ENCODE measurements around the gene CCDC197.

The CCDC197 gene

DNA sequence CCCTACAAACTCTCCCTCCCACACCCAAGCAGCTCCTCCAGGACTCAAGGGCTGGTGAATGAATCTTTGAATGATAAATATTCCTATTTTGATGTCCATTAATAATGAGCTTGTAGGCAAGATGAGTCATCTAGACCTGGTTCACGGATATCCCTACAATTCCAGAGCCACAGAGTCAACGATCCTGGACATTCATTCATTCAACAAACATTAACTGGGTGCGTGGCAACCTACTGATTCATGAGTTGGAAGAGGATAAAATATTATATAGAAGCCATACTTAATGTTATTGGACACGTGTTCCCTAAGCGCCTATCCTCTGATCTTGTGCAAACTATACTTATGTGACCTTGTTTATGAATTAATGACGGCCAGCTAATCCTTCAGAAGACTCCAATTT, 28.6 kb downstream of the CCDC197 start:
- no peak for DNase-seq (ENCODE audit: low read depth, low spot score)

DNA sequence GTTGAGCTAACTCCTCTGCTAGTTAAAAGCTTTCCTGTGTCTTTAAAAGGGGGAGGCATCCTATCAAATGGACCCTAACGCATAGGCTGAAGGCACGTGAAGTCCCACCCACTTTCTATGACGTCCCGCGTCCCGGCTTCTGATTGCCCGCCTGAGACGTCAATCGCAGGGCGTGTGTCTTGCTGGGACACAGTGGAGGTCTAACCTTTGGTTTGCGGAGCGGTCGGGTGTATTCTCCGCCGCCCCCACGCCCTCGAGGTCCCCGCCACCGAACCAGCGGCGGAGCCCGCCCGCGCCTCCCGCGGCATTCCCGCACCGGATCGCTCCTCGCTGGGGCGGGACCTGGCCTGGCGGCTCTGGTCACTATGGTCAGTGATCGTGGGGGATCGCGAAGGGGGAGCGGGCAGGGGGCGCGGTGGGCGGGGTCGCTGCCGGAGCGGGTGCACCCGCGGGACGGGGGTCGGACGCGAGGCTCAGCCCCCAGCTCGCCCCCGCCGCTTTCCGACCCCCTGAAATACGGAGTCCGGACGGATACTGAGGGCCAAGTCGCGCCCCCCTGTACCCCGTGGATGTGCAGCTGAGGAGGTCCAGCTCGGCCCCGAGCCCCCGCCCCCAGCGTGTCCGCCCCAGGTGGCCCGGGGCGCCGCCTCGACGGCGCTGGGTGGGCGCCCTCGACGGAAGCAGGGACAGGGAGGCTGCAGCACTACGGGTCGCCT, 29.2 kb downstream of the CCDC197 start, which contains the start of gene OTUB2:
OTUB2 (plus strand) TSS at position 168 of the 716 bp plus-strand sequence; CDS start at position 366, 198 bp downstream.
- peak; percentile 98 for DNase-seq (ENCODE audit: low read depth, low spot score)

DNA sequence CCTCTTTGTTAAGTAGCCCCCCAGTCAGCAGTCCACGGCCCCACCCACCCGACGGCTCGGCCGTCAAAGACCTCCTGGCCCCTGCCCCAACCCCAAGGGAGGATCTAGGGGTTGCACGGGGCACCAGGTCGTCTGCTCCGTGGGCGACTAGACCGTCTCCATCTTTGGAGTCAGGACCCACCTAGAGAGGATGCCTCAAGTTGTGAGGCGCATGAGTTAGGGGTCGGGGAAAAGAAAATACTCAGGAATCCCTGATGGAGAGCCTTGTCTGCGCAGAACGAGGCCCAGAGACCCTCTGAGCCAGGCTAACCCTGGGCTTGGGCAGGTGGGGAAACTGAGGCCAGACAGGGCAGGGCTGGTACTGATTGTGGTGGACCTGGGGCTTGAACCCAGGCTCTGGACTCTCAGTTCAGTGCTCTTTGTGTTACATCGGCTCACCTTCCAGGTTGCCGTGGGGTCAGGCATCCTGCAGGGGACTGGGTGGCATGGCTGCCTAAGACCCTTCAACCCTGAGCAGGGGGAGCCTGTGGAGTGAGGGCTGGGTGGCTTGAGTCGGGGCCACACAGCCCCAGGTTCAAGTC, 29.9 kb downstream of the CCDC197 start:
- DNase-seq (ENCODE audit: low read depth, low spot score), result no peak

- DNase-seq (ENCODE audit: low read depth, low spot score), result no peak
Measured at GRCh38 chr14:94027566-94028449, 30.7 kb downstream of the CCDC197 start.

DNA sequence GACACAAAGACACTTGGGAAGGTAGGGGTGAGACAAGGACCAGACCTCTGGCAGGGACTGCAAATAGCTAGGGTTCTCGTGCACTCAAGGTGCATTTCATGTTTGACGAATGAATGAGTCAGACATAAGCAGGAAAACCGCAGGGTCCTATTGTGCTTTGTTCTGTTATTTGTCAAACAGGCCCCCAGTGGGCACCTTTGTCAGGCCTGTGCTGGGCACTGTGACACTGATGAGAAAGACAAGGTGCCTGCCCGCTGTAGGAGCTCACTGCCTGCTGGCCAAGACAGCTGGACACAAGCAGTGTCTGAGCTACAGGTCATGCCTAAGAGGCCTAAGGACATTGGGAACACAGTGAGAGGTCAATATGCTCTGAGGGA, 31.3 kb downstream of the CCDC197 start:
- no peak for DNase-seq (ENCODE audit: low read depth, low spot score)

DNA sequence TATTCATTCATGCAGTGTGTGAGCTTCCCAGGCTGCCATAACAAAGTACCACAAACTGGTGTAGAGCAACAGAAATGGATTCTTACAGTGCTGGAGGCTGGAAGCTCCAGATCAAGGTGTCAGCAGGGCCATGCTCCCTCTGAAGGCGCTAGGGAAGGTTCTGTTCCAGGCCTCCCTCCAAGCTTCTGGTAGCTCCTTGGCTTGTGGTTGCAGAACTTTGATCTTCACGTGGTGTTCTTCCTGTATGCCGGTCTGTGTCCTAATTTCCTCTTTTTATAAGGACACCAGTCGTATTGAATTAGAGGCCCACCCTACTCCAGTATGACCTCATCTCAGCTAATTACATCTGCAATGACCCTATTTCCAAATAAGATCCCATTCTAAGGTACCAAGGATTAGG, 32.2 kb downstream of the CCDC197 start:
- DNase-seq (ENCODE audit: low read depth, low spot score), result no peak

DNA sequence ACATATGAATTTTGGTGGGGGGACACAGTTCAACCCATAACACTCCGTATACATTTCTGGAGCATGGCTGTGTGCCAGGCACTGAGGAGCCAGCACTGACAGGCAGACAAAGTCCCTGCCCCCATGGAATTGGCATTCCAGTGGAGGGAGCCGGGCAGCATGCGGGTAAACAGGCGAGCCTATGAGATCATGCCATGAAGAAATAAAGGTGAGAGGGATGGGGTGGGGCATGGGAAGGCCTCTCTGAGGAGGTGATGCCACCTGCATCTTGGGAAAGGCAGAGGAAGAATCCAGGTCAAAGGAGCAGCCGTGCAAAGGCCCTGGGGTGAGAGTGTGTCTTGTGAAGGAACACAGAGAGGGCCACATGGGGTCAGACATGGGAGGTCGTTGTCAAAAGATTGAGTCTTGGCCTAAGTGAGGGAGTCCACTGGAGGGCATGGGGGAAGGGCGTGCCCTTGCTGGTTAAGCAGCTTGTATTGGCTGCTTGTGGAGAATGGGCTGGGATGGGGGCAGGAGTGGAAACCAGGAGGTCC, 32.6 kb downstream of the CCDC197 start:
- no peak for DNase-seq (ENCODE audit: low read depth, low spot score)

DNA sequence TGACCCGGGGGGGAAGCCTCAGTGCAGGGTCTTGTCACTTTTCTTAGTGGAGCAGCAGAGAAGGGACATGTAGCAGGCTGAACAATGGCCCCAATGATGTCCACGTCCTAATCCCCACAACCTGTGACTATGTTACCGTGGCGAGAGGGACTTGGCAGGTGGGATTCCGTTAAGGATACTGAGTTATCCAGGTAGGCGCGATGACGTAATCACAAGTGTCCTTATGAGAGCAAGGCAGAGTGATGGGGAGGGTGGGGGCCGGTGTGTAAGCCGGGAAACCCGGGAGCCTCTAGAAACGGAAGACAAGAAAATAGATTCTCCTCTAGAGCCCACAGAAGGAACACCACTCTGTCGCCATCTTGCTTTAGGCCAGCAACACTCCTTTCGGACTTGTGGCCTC, 33.5 kb downstream of the CCDC197 start:
- DNase-seq (ENCODE audit: low read depth, low spot score), result no peak

GRCh38 chr14:94031161-94031882, 34.2 kb downstream of the CCDC197 start:
- no peak for DNase-seq (ENCODE audit: low read depth, low spot score)

DNA sequence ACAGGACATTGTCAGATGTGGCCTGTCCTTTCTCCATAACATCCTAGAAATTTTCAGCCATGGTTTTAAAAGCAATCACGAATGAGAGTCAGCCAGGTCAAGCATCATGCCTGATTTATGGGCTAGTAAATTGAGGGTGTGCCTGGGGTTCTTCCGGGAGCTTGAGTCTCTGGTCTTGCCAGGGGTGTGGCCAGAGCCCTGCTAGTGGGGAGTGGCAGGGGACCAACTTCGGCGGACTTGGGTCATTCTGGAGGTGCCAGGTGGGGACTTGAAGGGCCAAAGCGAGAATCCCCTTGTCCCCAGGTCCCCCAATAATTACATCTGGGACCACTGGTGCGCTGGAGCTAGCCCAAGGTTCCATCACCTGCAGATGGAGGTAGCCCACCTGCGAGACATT, 34.8 kb downstream of the CCDC197 start:
- no peak for DNase-seq (ENCODE audit: low read depth, low spot score)

DNA sequence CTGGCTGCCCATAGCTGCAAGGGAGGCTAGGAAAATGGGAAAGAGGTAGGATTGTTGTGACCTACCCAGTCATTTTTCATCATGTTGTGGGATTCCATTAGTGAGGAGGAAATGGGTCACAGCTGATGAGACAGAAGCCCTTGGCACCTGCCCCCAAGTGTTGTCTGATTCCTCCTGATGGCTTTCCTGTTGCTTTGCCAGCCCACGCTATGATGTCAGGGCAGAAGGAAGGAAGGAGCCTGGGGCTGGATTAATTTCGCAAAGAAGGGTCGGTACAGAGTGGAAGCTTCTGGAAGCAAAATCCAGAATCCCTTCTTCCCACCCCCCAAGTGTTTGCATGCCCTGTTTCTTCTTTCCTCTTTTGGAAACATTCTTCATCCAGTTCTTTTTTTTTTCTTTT, 37.8 kb downstream of the CCDC197 start:
- DNase-seq (ENCODE audit: low read depth, low spot score), result no peak

GRCh38 chr14:94036313-94037167, 39.4 kb downstream of the CCDC197 start:
- DNase-seq (ENCODE audit: low read depth, low spot score), result no peak

- DNase-seq (ENCODE audit: low read depth, low spot score), result no peak
Measured at GRCh38 chr14:94037954-94038353, 40.9 kb downstream of the CCDC197 start.

- DNase-seq (ENCODE audit: low read depth, low spot score), result no peak
Measured at GRCh38 chr14:94038510-94038909, 41.4 kb downstream of the CCDC197 start.

DNA sequence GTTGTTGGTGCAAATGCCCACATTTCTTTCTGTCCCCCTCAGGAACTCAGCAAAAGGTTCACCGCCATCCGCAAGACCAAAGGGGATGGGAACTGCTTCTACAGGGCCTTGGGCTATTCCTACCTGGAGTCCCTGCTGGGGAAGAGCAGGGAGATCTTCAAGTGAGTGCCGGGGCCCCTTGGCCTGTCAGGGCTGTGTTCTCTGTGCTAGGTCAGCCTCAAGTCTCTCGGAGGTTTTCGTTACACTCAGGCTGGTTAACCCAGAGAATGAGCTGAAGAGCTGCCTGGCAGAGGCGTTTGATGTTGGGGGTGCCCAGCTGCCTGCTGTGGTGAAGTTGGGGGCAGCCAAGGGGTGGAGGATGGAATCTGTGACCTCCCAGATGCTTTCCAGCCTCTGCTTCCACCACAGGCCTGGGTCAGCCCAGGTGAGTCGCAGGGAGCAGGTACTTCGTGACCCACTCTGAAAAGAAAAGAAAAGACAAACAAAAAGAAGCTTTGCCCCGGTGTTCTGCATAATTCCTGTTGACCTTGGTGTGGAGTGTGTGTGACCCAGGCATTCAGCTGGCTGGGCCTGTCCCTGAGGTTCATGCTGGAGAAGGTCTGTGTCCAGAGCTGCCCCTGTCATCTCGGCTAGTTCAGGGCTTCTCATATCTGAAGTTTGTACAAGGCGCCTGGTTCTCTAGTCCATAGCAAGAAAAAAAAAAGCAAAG, 42.0 kb downstream of the CCDC197 start:
- no peak for DNase-seq (ENCODE audit: low read depth, low spot score)

DNA sequence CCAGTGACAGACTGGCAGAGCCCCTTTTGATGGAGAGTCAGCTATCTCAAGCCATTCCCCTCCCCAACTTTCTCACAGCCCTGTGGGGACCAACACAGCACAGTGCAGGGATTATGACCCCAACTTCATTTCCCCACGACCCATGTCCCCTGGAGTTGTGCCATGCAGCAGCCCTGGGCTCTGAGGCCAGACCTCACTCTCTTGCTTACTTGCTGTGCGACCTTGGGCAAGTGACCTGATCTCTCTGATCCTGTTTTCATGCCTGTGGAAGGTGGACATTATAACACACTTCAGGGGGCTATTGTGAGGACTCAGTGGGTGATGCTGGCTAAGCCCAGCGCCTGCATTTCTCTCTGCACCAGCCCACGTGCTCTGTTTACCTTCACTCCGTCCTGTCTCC, 43.1 kb downstream of the CCDC197 start:
- DNase-seq (ENCODE audit: low read depth, low spot score), result no peak

- no peak for DNase-seq (ENCODE audit: low read depth, low spot score)
Measured at GRCh38 chr14:94040796-94041195, 43.7 kb downstream of the CCDC197 start.

- no peak for DNase-seq (ENCODE audit: low read depth, low spot score)
Measured at GRCh38 chr14:94041551-94042346, 44.6 kb downstream of the CCDC197 start.

DNA sequence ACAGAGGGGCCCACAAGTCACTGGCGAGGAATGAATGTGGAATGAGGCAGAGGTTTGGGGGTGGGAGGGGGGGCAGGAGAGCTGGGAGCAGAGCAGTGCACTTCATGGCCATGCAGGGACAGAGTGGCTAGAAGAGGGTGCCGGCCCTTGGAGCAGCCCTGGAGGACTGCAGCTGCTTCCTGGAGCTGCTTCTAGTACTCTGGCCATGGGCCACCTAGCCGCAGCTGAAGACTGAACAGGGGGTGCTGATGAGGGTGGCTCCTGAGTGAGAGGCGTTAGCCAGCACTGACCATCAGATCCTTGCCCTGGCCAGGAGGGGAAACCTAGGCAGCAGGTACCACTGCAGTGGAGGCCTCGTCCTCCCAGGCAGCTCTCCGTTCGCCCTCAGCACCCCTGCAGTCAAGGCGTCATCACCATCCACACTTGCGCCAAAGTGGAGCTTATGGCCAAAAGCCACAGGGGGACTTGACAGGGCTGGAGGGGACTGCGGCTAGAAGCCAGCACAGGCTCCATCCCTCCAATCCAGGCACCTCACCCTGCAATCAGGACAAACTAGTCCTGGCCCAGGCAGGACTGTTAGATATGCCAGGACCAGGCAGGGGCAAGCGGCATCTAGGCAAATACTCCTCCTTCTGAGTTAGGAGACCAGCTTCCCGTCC, 45.5 kb downstream of the CCDC197 start:
- DNase-seq (ENCODE audit: low read depth, low spot score), result no peak
